Measurements from ENCODE around the gene RGS14. TPM values are rescaled to one million over a fixed set of nuclear protein-coding genes. Genes with fewer than 3 reads are reported as not detected.
A peak's percentile ranks its signal among the peaks of the same experiment; 100 is the strongest.

RGS14 gene
- total RNA-seq, 1 donor from 2014 or later, result 14.1 TPM

DNA sequence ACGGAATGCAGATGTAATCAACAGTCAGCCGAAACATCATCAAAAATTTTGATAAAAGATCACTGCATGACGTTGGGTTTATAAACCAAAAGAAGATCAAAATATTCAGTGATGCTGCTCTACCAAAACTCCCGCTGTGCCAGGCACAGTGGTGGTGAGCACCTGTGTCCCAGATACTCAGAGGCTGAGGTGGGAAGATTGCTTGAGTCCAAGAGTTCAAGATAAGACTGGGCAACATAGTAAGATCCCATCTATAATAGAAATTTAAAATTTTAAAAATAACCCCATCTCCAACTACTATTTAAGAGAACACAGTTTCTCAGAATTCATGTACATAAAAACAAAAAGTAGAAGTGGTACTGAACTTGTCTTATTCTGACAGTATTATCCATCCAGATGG lies 10.0 kb upstream of the RGS14 start:
- Mint-ChIP-seq H3K4me1 (peaks cover 27% of the 10 kb centered on the region), H3K27ac (no peak overlapping the region), H3K36me3 (peaks cover 11% of the 10 kb centered on the region), H3K4me3 (no peak overlapping the region), H3K27me3 (ENCODE audit: low read depth) (no peaks in the 10 kb centered on the region), H3K9me3 (no peaks in the 10 kb centered on the region)
- DNase-seq (ENCODE audit: low spot score in 2 of 2, unreplicated experiment in 2 of 2), result no peak
- TF ChIP-seq, protein P1, sequence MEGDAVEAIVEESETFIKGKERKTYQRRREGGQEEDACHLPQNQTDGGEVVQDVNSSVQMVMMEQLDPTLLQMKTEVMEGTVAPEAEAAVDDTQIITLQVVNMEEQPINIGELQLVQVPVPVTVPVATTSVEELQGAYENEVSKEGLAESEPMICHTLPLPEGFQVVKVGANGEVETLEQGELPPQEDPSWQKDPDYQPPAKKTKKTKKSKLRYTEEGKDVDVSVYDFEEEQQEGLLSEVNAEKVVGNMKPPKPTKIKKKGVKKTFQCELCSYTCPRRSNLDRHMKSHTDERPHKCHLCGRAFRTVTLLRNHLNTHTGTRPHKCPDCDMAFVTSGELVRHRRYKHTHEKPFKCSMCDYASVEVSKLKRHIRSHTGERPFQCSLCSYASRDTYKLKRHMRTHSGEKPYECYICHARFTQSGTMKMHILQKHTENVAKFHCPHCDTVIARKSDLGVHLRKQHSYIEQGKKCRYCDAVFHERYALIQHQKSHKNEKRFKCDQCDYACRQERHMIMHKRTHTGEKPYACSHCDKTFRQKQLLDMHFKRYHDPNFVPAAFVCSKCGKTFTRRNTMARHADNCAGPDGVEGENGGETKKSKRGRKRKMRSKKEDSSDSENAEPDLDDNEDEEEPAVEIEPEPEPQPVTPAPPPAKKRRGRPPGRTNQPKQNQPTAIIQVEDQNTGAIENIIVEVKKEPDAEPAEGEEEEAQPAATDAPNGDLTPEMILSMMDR (IDR thresholded peaks at IDR 0.05; ENCODE audit: unreplicated experiment), result no peak

DNA sequence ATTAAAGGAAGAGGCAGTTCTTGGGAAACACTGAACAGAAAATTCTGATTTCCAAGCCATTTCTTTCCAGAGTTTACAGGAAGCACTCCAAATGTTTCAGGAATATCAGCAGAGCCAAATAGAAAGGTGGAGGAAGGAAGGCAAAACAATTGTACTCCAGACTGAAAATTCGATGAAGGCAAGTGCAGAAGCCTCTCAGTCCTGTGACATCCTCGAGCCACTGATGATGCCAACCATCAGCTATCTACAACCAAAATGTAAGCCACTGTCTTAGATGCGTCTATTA lies 8.4 kb upstream of the RGS14 start:
- H3K36me3 Mint-ChIP-seq, result peaks cover 7% of the 10 kb centered on the region
- TF ChIP-seq, protein P1 (IDR thresholded peaks at IDR 0.05; ENCODE audit: unreplicated experiment), result no peak
- H3K4me3 Mint-ChIP-seq, result peak overlapping the region; percentile 100
- H3K27me3 Mint-ChIP-seq (ENCODE audit: low read depth), result peaks cover 2% of the 10 kb centered on the region
- no peaks in the 10 kb centered on the region for H3K9me3 Mint-ChIP-seq
- peaks cover 27% of the 10 kb centered on the region for H3K4me1 Mint-ChIP-seq
- H3K27ac Mint-ChIP-seq, result no peak overlapping the region
- DNase-seq (ENCODE audit: low spot score in 2 of 2, unreplicated experiment in 2 of 2), result no peak

DNA sequence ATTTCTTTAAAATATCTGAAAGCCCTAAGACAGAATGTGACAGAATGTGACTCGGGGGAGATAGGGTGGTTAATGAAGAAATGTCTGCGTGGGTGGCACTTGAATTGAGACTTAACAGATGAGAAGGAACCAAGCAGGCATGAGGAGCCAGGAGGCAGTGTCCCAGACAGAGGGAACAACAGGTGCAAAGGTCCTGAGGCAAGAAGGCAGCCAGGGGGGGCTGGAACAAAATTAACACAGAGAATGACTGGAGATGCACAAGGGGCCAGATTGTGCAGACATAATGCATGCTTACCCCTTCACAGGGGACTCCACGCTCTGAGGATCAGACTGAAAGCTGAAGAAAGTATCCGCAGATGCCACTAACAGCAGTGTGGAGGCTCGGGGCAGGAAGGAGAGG lies 8.0 kb upstream of the RGS14 start:
- TF ChIP-seq, protein P1 (IDR thresholded peaks at IDR 0.05; ENCODE audit: unreplicated experiment), result no peak
- peak overlapping the region; percentile 100 for H3K4me3 Mint-ChIP-seq
- peaks cover 7% of the 10 kb centered on the region for H3K36me3 Mint-ChIP-seq
- peaks cover 6% of the 10 kb centered on the region for H3K27me3 Mint-ChIP-seq (ENCODE audit: low read depth)
- peak overlapping the region; percentile 50 for H3K27ac Mint-ChIP-seq
- DNase-seq (ENCODE audit: low spot score in 2 of 2, unreplicated experiment in 2 of 2), result no peak
- peaks cover 27% of the 10 kb centered on the region for H3K4me1 Mint-ChIP-seq
- peaks cover 4% of the 10 kb centered on the region for H3K9me3 Mint-ChIP-seq

DNA sequence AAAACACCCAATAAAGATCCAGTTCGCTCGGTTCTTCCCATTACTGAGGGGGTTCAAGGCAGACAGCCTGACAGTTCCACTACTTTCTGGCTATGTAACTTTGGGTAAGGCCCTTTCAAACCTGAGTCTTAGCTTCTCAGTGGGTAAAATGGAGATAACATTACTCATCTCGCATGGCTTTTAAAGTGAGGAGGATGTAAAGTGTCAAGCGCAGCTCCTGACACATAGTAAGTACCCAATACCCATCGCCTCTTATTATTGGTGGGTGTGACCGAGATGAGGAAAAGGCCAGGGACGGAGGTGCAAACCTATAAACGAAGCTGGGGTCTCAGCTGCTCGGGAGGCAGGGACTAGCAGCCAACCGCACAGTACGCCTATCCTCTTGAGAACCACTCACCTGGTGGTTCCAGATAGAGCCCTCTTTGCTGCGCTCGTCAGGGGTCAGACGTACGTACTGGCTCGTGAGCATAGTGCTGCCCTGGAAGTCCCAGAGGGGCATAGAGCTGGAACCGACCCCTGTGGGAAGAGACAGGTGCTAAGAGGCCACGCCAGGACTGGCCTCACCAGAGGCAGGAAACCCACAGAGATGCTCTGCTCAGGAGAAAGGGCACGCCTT lies 6.8 kb upstream of the RGS14 start:
- peaks cover 9% of the 10 kb centered on the region for H3K9me3 Mint-ChIP-seq
- H3K36me3 Mint-ChIP-seq, result peaks cover 7% of the 10 kb centered on the region
- H3K27me3 Mint-ChIP-seq (ENCODE audit: low read depth), result peaks cover 13% of the 10 kb centered on the region
- peaks cover 27% of the 10 kb centered on the region for H3K4me1 Mint-ChIP-seq
- peak overlapping the region; percentile 100 for H3K4me3 Mint-ChIP-seq
- peak overlapping the region; percentile 100 for H3K27ac Mint-ChIP-seq
- DNase-seq (ENCODE audit: low spot score in 2 of 2, unreplicated experiment in 2 of 2), result no peak
- TF ChIP-seq, protein P1 (IDR thresholded peaks at IDR 0.05; ENCODE audit: unreplicated experiment), result no peak

DNA sequence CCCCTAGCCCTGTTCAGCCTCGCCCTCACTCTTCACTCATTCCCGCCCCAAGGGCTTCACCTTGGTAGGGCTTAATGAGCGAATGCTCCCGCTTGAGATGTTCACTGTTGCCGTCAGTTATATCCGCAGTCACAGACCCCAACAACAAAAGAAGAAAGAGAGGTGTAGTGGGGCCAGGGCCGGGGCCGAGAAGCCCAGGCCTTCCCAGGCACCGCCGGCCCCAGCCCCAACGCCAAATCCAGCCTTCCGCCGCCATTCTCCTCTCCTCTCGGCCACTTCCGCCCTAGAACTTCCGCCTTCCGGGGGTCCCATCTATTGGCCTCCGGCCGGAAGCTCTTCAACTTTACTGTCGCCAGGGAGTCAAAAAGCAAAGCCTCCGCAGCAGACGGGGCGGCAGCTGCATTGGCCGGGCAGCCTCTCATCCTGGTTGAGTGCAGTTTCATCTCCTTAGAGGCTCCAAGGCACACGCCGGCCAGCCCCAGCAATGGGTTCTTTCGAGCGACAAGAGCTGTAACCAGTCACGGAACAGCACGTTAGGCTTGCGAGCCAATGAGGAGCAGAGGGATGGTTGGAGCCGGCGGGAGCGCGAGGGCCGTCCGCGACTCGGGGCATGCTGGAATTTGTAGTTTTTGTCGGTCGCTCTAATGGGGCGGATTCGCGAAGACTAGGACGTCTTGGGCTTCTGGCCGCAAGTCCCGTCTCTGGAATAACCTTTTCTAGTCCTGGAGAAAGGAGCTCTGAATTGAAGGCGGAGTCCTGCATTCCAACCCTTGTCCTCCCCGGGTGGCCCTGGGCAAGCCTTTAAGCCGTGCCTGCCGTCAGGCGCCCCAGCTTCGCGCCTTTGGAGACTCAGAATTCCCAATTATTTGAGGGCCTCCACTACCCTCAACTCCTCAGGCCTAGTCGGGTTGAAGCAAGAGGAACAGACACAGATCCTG lies 6.1 kb upstream of the RGS14 start, which contains the start of gene LMAN2:
LMAN2 (minus strand) TSS at position 277 of the 938 bp plus-strand sequence; CDS start at position 256, 21 bp downstream.
- TF ChIP-seq, protein P1 (IDR thresholded peaks at IDR 0.05; ENCODE audit: unreplicated experiment), result no peak
- H3K4me1 Mint-ChIP-seq, result peaks cover 26% of the 10 kb centered on the region
- H3K9me3 Mint-ChIP-seq, result peaks cover 9% of the 10 kb centered on the region
- H3K27me3 Mint-ChIP-seq (ENCODE audit: low read depth), result peaks cover 21% of the 10 kb centered on the region
- peak within 1 kb of the TSS; percentile 100 for H3K4me3 Mint-ChIP-seq
- H3K36me3 Mint-ChIP-seq, result peaks cover 6% of the 10 kb centered on the region
- peak; percentile 82 to 92 for DNase-seq (ENCODE audit: low spot score in 2 of 2, unreplicated experiment in 2 of 2)
- H3K27ac Mint-ChIP-seq, result peak within 1 kb of the TSS; percentile 100
